Measurements from ENCODE around the gene TNNI2. TPM values are rescaled to one million over a fixed set of nuclear protein-coding genes. Genes with fewer than 3 reads are reported as not detected.
"Not testable (repeated sequence)": the region's sequence is repeated elsewhere in the genome, so short reads cannot be mapped to it uniquely, and the experiment has no call there.

TNNI2 gene
- total RNA-seq, 4 donors from 2014 or later = 1,499 to 3,728 (median 2,254) TPM

DNA sequence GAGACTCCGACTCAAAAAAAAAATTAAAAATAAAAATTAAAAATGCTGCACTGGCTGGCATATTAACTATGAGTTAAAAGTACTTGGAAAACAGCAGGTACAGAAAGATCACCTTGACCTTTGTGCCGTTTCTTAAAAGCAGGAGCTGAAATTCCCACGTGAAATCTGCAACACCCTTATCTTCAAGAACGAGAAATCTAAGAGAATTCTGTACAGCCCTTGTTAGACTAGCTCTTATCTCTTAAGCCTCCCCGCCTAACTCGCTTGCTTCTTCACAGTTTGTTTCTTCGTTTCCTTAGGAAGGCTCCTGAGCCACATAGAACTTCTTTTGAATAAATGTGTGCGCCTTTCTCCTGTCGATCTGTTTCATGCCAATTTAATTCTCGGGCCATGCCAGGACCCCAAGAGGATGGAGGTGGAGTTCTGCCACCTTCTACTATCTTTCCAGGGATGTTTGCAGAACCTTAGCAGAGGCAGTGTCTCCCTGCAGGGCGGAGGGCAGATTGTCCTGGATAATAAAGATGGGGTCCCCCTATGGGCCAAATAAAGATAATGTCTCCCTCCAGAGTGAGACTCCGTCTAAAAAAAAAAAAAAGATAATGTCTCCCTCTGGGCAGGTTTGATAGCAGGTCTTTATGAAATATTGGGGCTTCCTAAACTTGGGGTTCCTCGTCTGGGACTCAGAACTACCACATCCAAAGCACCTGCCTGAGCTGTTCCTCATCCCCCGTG lies 31.4 kb upstream of the TNNI2 start:
- no peak for ATAC-seq
- in situ Hi-C loops (cut with MboI; ENCODE audit: low sequenced_read_pairs in 4 of 4) = no loop called here
- H3K27me3 ChIP-seq = peaks cover 4 to 14% (median 9%) of the 10 kb centered on the region in 3 donors

GRCh38 chr11:1810761-1811160 lies 28.0 kb upstream of the TNNI2 start:
- H3K4me3 ChIP-seq = no peak overlapping the region
- DNase-seq (no peak), ATAC-seq (no peak)
- intact Hi-C loops (cut with DNase I; ENCODE audit: low total_unique reads) = no loop called here
- no peaks in the 10 kb centered on the region for H3K4me1 ChIP-seq
- in situ Hi-C loops (cut with MboI; ENCODE audit: low sequenced_read_pairs in 4 of 4) = no loop called here
- no peak overlapping the region for H3K27ac ChIP-seq
- TF ChIP-seq POLR2A (IDR thresholded peaks at IDR 0.05) = no peak
- H3K36me3 ChIP-seq = no peaks in the 10 kb centered on the region
- H3K27me3 ChIP-seq = peaks cover 4 to 17% (median 10%) of the 10 kb centered on the region in 3 donors
- H3K9me3 ChIP-seq = no peaks in the 10 kb centered on the region

More for the DNA sequence above, 31.4 kb upstream of the TNNI2 start:
- Histone ChIP-seq H3K4me3 (no peak overlapping the region), H3K4me1 (no peaks in the 10 kb centered on the region), H3K27ac (no peak overlapping the region), H3K36me3 (no peaks in the 10 kb centered on the region), H3K9me3 (no peaks in the 10 kb centered on the region)
- TF ChIP-seq POLR2A (IDR thresholded peaks at IDR 0.05) = no peak
- no peak for TF ChIP-seq CTCF (IDR thresholded peaks at IDR 0.05 in 4 of 5, conservative IDR thresholded peaks at IDR 0.05 in 1 of 5)
- DNase-seq = no peak
- intact Hi-C loops (cut with DNase I; ENCODE audit: low total_unique reads) = no loop called here

DNA sequence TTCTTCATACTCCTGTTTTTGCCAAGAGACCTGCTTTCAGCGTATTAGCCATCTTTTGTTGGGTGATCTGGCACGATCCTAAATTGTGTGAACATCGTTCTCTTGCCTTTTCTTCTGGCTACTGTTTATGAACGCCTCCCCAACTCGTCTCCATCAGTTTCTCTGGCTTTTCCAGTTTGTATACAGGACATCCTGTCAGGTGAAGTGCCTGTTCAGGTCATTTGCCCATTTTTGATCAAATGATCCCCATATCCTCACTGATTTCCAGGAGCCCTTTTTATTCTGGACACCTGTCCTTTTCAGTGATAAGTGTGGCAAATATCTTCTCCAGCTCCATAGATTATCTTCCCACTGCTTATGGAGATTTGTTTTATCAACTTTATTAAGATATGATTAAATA lies 26.5 kb upstream of the TNNI2 start:
- no peak overlapping the region for H3K27ac ChIP-seq
- no peak for TF ChIP-seq POLR2A (IDR thresholded peaks at IDR 0.05)
- TF ChIP-seq CTCF (IDR thresholded peaks at IDR 0.05 in 4 of 5, conservative IDR thresholded peaks at IDR 0.05 in 1 of 5) = no peak
- in situ Hi-C loops (cut with MboI; ENCODE audit: low sequenced_read_pairs in 4 of 4) (no loop called here), intact Hi-C loops (cut with DNase I; ENCODE audit: low total_unique reads) (no loop called here)
- H3K36me3 ChIP-seq = no peaks in the 10 kb centered on the region
- ATAC-seq = no peak
- H3K9me3 ChIP-seq = no peaks in the 10 kb centered on the region
- no peak for DNase-seq
- H3K4me3 ChIP-seq = no peak overlapping the region
- no peaks in the 10 kb centered on the region for H3K4me1 ChIP-seq
- peaks cover 0 to 10% (median 9%) of the 10 kb centered on the region in 3 donors for H3K27me3 ChIP-seq

GRCh38 chr11:1812801-1813200 lies 26.0 kb upstream of the TNNI2 start:
- ATAC-seq (no peak), DNase-seq (no peak)
- Histone ChIP-seq H3K36me3 (no peaks in the 10 kb centered on the region), H3K4me1 (no peaks in the 10 kb centered on the region), H3K4me3 (no peak overlapping the region), H3K9me3 (no peaks in the 10 kb centered on the region), H3K27me3 (peaks cover 0 to 9% (median 6%) of the 10 kb centered on the region in 3 donors), H3K27ac (no peak overlapping the region)
- in situ Hi-C loops (cut with MboI; ENCODE audit: low sequenced_read_pairs in 4 of 4) = no loop called here
- TF ChIP-seq POLR2A (IDR thresholded peaks at IDR 0.05) (no peak), CTCF (IDR thresholded peaks at IDR 0.05 in 4 of 5, conservative IDR thresholded peaks at IDR 0.05 in 1 of 5) (no peak)
- intact Hi-C loops (cut with DNase I; ENCODE audit: low total_unique reads) = no loop called here

DNA sequence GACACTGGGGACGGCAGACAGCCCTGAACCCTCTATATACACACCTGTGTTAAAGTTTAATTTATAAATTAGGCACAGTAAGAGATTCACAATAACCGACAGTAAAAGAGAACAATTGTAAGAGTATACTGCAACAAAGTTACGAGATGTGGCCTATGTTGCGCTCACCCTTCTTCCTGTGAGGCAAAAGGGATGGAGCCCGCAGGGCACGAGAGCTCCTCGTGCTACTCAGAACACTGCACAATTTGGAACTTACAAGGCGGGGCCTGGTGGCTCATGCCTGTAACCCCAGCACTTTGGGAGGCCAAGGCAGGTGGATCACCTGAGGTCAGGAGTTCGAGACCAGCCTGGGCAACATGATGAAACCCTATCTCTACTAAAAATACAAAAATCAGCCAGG lies 25.4 kb upstream of the TNNI2 start:
- DNase-seq; H3K4me1 ChIP-seq; in situ Hi-C loops (cut with MboI; ENCODE audit: low sequenced_read_pairs in 4 of 4); H3K36me3 ChIP-seq; H3K9me3 ChIP-seq; intact Hi-C loops (cut with DNase I; ENCODE audit: low total_unique reads); H3K4me3 ChIP-seq; ATAC-seq; H3K27ac ChIP-seq; H3K27me3 ChIP-seq: not testable (repeated sequence)

Measured in gastrocnemius medialis (tissue), 4 donors.